Esophagus squamous epithelium (tissue), 4 donors: ENCODE results near the gene BRMS1.

Experiments
- CTCF ChIP-seq, 6 experiments: fragments of 450-650 bp in 4 of 6; fragments of 200-600 bp in 2 of 6; sonication (generic) in 2 of 6; IDR thresholded peaks; one replicate each; pipeline ENCODE4 v1.5.1; 2016 to 2019; ENCODE audit warnings: antibody characterized with exemption in 6 of 6, mild to moderate bottlenecking in 4 of 6, moderate library complexity in 4 of 6
- POLR2A ChIP-seq, 4 donors: fragments of 450-650 bp; IDR thresholded peaks; one replicate each; pipeline ENCODE4 v1.6.1; 2017; ENCODE audit warnings: antibody characterized with exemption in 4 of 4, mild to moderate bottlenecking in 4 of 4, moderate library complexity in 3 of 4

DNA sequence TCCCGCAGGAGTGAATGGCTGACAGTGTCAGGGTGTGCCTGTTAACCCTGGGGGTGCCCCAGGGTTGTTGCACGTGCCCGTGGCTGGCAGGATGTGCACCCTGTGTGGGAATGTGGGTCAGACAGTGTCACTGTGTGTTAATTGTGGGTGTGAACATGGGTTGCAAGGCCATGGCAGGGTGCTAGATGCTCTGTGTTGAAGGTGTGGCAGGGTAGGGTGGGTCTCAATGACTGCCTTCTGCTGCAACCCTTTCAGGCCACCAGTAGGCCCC is 16.9 kb downstream of the BRMS1 start:
- TF ChIP-seq CTCF (IDR thresholded peaks at IDR 0.05) (no peak), POLR2A (IDR thresholded peaks at IDR 0.05) (no peak)
